WTC11 (cell line): ENCODE measurements around the gene MAGEB3.

Experiments
- ETV6 ChIP-seq: sonication (generic); formaldehyde crosslinking; IDR thresholded peaks from 2 replicates; pipeline ENCODE4 v1.8.1; 2022; ENCODE audit warnings: mild to moderate bottlenecking, missing genetic modification reagents
- FOXJ3 ChIP-seq: sonication (generic); formaldehyde crosslinking; IDR thresholded peaks from 2 replicates; pipeline ENCODE4 v1.9.0; 2021; ENCODE audit warnings: missing genetic modification reagents, mild to moderate bottlenecking, borderline replicate concordance
- TF ChIP-seq, protein P1 (sequence below): sonication (generic); formaldehyde crosslinking; IDR thresholded peaks from 2 replicates; pipeline ENCODE4 v1.8.1; 2023; ENCODE audit warnings: mild to moderate bottlenecking, missing genetic modification reagents, borderline replicate concordance

- TF ChIP-seq FOXJ3 (CRISPR knock-in tag): no peak
- TF ChIP-seq, protein P1, sequence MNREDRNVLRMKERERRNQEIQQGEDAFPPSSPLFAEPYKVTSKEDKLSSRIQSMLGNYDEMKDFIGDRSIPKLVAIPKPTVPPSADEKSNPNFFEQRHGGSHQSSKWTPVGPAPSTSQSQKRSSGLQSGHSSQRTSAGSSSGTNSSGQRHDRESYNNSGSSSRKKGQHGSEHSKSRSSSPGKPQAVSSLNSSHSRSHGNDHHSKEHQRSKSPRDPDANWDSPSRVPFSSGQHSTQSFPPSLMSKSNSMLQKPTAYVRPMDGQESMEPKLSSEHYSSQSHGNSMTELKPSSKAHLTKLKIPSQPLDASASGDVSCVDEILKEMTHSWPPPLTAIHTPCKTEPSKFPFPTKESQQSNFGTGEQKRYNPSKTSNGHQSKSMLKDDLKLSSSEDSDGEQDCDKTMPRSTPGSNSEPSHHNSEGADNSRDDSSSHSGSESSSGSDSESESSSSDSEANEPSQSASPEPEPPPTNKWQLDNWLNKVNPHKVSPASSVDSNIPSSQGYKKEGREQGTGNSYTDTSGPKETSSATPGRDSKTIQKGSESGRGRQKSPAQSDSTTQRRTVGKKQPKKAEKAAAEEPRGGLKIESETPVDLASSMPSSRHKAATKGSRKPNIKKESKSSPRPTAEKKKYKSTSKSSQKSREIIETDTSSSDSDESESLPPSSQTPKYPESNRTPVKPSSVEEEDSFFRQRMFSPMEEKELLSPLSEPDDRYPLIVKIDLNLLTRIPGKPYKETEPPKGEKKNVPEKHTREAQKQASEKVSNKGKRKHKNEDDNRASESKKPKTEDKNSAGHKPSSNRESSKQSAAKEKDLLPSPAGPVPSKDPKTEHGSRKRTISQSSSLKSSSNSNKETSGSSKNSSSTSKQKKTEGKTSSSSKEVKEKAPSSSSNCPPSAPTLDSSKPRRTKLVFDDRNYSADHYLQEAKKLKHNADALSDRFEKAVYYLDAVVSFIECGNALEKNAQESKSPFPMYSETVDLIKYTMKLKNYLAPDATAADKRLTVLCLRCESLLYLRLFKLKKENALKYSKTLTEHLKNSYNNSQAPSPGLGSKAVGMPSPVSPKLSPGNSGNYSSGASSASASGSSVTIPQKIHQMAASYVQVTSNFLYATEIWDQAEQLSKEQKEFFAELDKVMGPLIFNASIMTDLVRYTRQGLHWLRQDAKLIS (CRISPR knock-in tag): no peak
- TF ChIP-seq ETV6 (CRISPR knock-in tag): no peak
Measured at GRCh38 chrX:30224536-30224935, 5.9 kb upstream of the MAGEB3 start.
